SK-N-SH (cell line): Measurements from ENCODE around the gene RAD51B. TPM values are rescaled to one million over a fixed set of nuclear protein-coding genes. Genes with fewer than 3 reads are reported as not detected.
A peak's percentile ranks its signal among the peaks of the same experiment; 100 is the strongest.

Experiments
- CTCF ChIA-PET: fragments of 300-600, 350-600 bp; formaldehyde crosslinking; extraction: SDS; loops from one replicate; lab custom pipeline; 2021; lab: Yijun Ruan, JAX
- POLR2A ChIA-PET: fragments of 350-600 bp; sonication (Branson Sonifier 250); formaldehyde crosslinking; extraction: SDS; loops from one replicate; lab custom pipeline; 2020; ENCODE audit warnings: antibody characterized with exemption, inconsistent platforms; lab: Yijun Ruan, JAX
- DNase-seq: peaks from one replicate; pipeline ENCODE4 v3.0.0; 2012
- H2AFZ ChIP-seq: fragments of 200-600 bp; sonication (generic); 2 replicates; pipeline ENCODE4 v1.8.1; 2016; ENCODE audit warnings: antibody characterized with exemption, mild to moderate bottlenecking, low read depth
- H3F3A ChIP-seq: fragments of 200-600 bp; sonication (generic); replicated peaks from 2 replicates; pipeline ENCODE3; 2016; ENCODE audit warnings: antibody characterized with exemption, mild to moderate bottlenecking; ENCODE audit not compliant: insufficient read depth
- H3K27ac ChIP-seq, 2 experiments: fragments of 200-500 bp in 1 of 2; fragments of 200-600 bp in 1 of 2; sonication (Bioruptor generic) in 1 of 2; sonication (generic), shearing (Covaris generic) in 1 of 2; 2 replicates each; pipeline versions ENCODE4 v1.5.1 to v1.6.1; 2014 to 2016; ENCODE audit warnings: low read depth in 2 of 2, inconsistent platforms in 1 of 2, low read length in 1 of 2, mild to moderate bottlenecking in 1 of 2, mixed read lengths in 1 of 2
- H3K27me3 ChIP-seq: fragments of 200-600 bp; sonication (generic), shearing (Covaris generic); 2 replicates; pipeline ENCODE4 v1.6.1; 2016; ENCODE audit warnings: mixed run types; ENCODE audit not compliant: insufficient read depth
- H3K36me3 ChIP-seq, 2 experiments: fragments of 200-500 bp in 1 of 2; fragments of 200-600 bp in 1 of 2; sonication (Bioruptor generic) in 1 of 2; sonication (generic) in 1 of 2; replicated peaks in 1 of 2; 2 replicates each; pipeline versions ENCODE3 to v1.5.1; 2014 to 2016; ENCODE audit warnings: low read length in 1 of 2, mild to moderate bottlenecking in 1 of 2; ENCODE audit not compliant: insufficient read depth in 2 of 2, control insufficient read depth in 1 of 2
- H3K4me1 ChIP-seq, 2 experiments: fragments of 200-500 bp in 1 of 2; fragments of 200-600 bp in 1 of 2; sonication (Bioruptor generic) in 1 of 2; sonication (generic), shearing (Covaris generic) in 1 of 2; 2 replicates each; pipeline versions ENCODE4 v1.5.1 to v1.6.1; 2014 to 2016; ENCODE audit warnings: low read depth in 1 of 2, low read length in 1 of 2, mixed run types in 1 of 2; ENCODE audit not compliant: insufficient read depth in 2 of 2, control insufficient read depth in 1 of 2
- H3K4me2 ChIP-seq: fragments of 200-600 bp; sonication (generic), shearing (Covaris generic); 2 replicates; pipeline ENCODE4 v1.6.1; 2017; ENCODE audit warnings: mixed run types
- H3K4me3 ChIP-seq, 2 experiments: fragments of 200-500 bp in 1 of 2; fragments of 200-600 bp in 1 of 2; sonication (Bioruptor generic) in 1 of 2; sonication (generic), shearing (Covaris generic) in 1 of 2; 2 replicates each; pipeline versions ENCODE4 v1.5.1 to v1.8.1; 2014 to 2016; ENCODE audit warnings: low read depth in 2 of 2, inconsistent platforms in 1 of 2, low read length in 1 of 2, mild to moderate bottlenecking in 1 of 2, mixed read lengths in 1 of 2, moderate library complexity in 1 of 2
- H3K79me2 ChIP-seq: fragments of 200-600 bp; sonication (generic); 2 replicates; pipeline ENCODE4 v1.8.1; 2017; ENCODE audit warnings: mild to moderate bottlenecking; ENCODE audit not compliant: insufficient read depth
- H3K9ac ChIP-seq: fragments of 200-600 bp; sonication (generic); 2 replicates; pipeline ENCODE4 v1.6.1; 2017; ENCODE audit warnings: mixed run types
- H3K9me2 ChIP-seq: fragments of 200-600 bp; sonication (generic); 2 replicates; pipeline ENCODE4 v1.6.1; 2017; ENCODE audit warnings: mixed run types
- H3K9me3 ChIP-seq: fragments of 200-600 bp; sonication (generic); 2 replicates; pipeline ENCODE4 v1.6.1; 2017; ENCODE audit warnings: mixed run types, mild to moderate bottlenecking, moderate library complexity
- H4K20me1 ChIP-seq: fragments of 200-600 bp; sonication (generic); 2 replicates; pipeline ENCODE4 v1.6.1; 2017; ENCODE audit warnings: mild to moderate bottlenecking, mixed run types; ENCODE audit not compliant: insufficient read depth
- CTCF ChIP-seq: fragments of 200-600 bp; sonication (generic); IDR thresholded peaks from 2 replicates; pipeline ENCODE4 v1.6.1; 2017; ENCODE audit warnings: antibody characterized with exemption, mild to moderate bottlenecking, moderate library complexity
- EP300 ChIP-seq, 2 experiments: IDR thresholded peaks; 2 replicates each; pipeline versions ENCODE4 v1.4.0 to v1.6.1; 2012; ENCODE audit warnings: borderline replicate concordance in 1 of 2, low read depth in 1 of 2, low read length in 1 of 2
- MEF2A ChIP-seq: IDR thresholded peaks from 2 replicates; pipeline ENCODE4 v1.4.0; 2012; ENCODE audit warnings: low read depth, borderline replicate concordance
- RAD21 ChIP-seq: IDR thresholded peaks from 2 replicates; pipeline ENCODE4 v1.6.1; 2012; ENCODE audit warnings: mild to moderate bottlenecking, low read length
- RFX5 ChIP-seq: IDR thresholded peaks from 2 replicates; pipeline ENCODE4 v1.6.1; 2012; ENCODE audit warnings: mild to moderate bottlenecking, improper control_type of control experiment, low read length
- SMC3 ChIP-seq: IDR thresholded peaks from 2 replicates; pipeline ENCODE4 v1.6.1; 2012; ENCODE audit warnings: low read depth, low read length, improper control_type of control experiment
- TCF12 ChIP-seq: IDR thresholded peaks from 2 replicates; pipeline ENCODE4 v1.4.0; 2012
- WGBS: methylation state at CpG from one replicate; pipeline ENCODE4 v1.1.6; 2017; ENCODE audit warnings: low lambda C conversion rate; 5-methylcytosine and 5-hydroxymethylcytosine counted together
- polyA plus RNA-seq, 3 experiments: library from polyadenylated mRNA; depleted of rRNA; stranded (reverse); fragments of >200 nt; gene quantifications; 2 replicates each; pipeline ENCODE4 v1.2.3, GENCODE V29; 2012
- TF ChIP-seq, protein P1 (sequence below): IDR thresholded peaks from 2 replicates; pipeline ENCODE4 v1.6.1; 2012; ENCODE audit warnings: mild to moderate bottlenecking, low read depth, low read length, moderate library complexity
- TF ChIP-seq, protein P2 (sequence below): IDR thresholded peaks from 2 replicates; pipeline ENCODE4 v1.4.0; 2012; ENCODE audit warnings: low read depth, borderline replicate concordance
- TF ChIP-seq, protein P3 (sequence below): IDR thresholded peaks from 2 replicates; pipeline ENCODE4 v1.4.0; 2012; ENCODE audit warnings: low read depth

Gene RAD51B
- polyA plus RNA-seq, 1 of the 3 experiments (the other 2 are of a cell fraction): 6.0 TPM

DNA sequence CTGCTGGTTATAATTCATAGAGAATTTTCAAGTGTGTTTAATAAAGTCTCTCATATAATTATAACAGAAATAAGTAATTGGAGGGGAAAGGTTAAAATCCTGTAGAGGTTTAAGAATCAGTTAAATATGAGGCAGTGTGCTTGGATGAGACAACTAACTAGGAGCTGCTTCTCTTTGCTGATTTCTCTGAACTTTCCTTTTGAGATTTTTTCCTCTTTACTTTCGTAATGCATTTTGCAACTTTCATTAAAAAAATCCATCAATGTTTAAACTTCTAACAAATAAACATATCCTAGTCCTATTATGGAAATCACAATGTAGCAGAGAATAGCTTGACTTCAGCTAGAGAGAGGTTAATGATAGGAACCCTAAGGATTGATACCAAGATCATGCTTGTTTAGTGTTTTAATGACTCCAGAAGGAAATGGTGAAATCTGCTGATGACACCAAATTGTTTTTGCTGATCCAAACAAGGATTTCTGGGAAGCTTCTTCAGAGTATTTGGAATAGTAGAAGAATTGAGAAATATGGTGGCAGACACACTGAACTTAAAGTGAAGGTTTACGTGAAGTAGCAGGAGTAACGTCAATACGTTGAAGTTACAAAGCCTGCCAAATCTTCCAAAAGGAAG lies 122.6 kb downstream of the RAD51B start (continued):
- TF ChIP-seq, protein P1, sequence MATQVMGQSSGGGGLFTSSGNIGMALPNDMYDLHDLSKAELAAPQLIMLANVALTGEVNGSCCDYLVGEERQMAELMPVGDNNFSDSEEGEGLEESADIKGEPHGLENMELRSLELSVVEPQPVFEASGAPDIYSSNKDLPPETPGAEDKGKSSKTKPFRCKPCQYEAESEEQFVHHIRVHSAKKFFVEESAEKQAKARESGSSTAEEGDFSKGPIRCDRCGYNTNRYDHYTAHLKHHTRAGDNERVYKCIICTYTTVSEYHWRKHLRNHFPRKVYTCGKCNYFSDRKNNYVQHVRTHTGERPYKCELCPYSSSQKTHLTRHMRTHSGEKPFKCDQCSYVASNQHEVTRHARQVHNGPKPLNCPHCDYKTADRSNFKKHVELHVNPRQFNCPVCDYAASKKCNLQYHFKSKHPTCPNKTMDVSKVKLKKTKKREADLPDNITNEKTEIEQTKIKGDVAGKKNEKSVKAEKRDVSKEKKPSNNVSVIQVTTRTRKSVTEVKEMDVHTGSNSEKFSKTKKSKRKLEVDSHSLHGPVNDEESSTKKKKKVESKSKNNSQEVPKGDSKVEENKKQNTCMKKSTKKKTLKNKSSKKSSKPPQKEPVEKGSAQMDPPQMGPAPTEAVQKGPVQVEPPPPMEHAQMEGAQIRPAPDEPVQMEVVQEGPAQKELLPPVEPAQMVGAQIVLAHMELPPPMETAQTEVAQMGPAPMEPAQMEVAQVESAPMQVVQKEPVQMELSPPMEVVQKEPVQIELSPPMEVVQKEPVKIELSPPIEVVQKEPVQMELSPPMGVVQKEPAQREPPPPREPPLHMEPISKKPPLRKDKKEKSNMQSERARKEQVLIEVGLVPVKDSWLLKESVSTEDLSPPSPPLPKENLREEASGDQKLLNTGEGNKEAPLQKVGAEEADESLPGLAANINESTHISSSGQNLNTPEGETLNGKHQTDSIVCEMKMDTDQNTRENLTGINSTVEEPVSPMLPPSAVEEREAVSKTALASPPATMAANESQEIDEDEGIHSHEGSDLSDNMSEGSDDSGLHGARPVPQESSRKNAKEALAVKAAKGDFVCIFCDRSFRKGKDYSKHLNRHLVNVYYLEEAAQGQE: no peak
- no peak for TF ChIP-seq MEF2A
- TF ChIP-seq, protein P2, sequence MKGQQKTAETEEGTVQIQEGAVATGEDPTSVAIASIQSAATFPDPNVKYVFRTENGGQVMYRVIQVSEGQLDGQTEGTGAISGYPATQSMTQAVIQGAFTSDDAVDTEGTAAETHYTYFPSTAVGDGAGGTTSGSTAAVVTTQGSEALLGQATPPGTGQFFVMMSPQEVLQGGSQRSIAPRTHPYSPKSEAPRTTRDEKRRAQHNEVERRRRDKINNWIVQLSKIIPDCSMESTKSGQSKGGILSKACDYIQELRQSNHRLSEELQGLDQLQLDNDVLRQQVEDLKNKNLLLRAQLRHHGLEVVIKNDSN: no peak

DNA sequence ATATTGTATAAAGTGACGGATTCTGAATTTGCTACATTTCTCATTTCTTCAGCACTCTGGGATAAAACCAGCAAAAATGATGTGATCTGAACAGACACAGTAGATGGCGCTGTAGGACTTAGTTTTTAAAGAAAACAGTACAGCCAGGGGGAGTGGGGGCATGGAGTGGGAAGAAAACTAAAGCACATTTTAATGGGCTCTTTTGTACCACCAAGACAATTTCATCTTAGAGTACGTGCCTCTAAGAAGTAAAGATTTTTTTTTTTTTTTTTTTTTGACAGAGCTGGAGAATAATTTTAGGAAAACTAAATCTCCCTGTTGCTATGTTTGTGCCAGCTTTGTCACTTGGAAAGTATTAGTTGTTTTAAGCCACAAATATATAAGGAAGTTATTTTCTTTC lies 124.4 kb downstream of the RAD51B start:
- no peaks in the 10 kb centered on the region for H3K9me2 ChIP-seq
- ChIA-PET POLR2A (no interaction called here), CTCF (interaction anchor here (0.6 to 6.3 kb wide), 16 partner anchors 10 to 900 kb away, joined by 3 to 55 read pairs (median 4); no protein-coding TSS in a partner anchor)
- H2AFZ ChIP-seq: no peak overlapping the region
- H3K4me1 ChIP-seq: peaks cover 0 to 28% of the 10 kb centered on the region in 2 experiments; a peak in 3 of 4 replicates
- no peak overlapping the region for H3K4me2 ChIP-seq
- H3K79me2 ChIP-seq: 0 out of 2 replicates have a peak, but pooled peaks cover 3% of the 10 kb centered on the region
- H3K9me3 ChIP-seq: no peaks in the 10 kb centered on the region
- no peak overlapping the region for H3K4me3 ChIP-seq
- WGBS: 10% methylated on average over 3 of the region's 3 CpGs
- peaks cover 13% of the 10 kb centered on the region for H3F3A ChIP-seq
- TF ChIP-seq, protein P3, sequence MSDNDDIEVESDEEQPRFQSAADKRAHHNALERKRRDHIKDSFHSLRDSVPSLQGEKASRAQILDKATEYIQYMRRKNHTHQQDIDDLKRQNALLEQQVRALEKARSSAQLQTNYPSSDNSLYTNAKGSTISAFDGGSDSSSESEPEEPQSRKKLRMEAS: no peak
- no peak for TF ChIP-seq MEF2A
- TF ChIP-seq RAD21: peak; percentile 92
- peak; percentile 82 for TF ChIP-seq CTCF
- peak; percentile 64 for TF ChIP-seq SMC3
- peak; percentile 34 for TF ChIP-seq TCF12
- no peak for TF ChIP-seq RFX5
- TF ChIP-seq EP300 (IDR thresholded peaks at IDR 0.05; ENCODE audit: borderline replicate concordance in 1 of 2, low read depth in 1 of 2, low read length in 1 of 2): peak in 1 of 2 experiments; percentile 42; a peak in 1 of 4 replicates
- peak overlapping the region; percentile 54 to 83; a peak in 3 of 4 replicates for H3K27ac ChIP-seq
- peak overlapping the region; percentile 10; the same call in 1 of the 2 replicates for H3K9ac ChIP-seq
- H3K36me3 ChIP-seq: no peaks in the 10 kb centered on the region
- H3K27me3 ChIP-seq: no peaks in the 10 kb centered on the region
- H4K20me1 ChIP-seq: no peaks in the 10 kb centered on the region
- DNase-seq: peak; percentile 57
